GM12878 (cell line): ENCODE results near the gene STRA8.

Experiments
- GATAD2B ChIP-seq: fragments of 450-650 bp; conservative IDR thresholded peaks from 2 replicates; pipeline ENCODE4 v1.6.1; 2017; ENCODE audit warnings: low read depth, mild to moderate bottlenecking, moderate library complexity
- HDAC6 ChIP-seq: fragments of 200-600 bp; sonication (generic); IDR thresholded peaks from one replicate; pipeline ENCODE4 v1.8.0; 2017; ENCODE audit warnings: antibody characterized with exemption; ENCODE audit not compliant: unreplicated experiment
- POLR2A ChIP-seq: IDR thresholded peaks from 2 replicates; pipeline ENCODE4 v1.6.1; 2011; ENCODE audit warnings: low read depth, mild to moderate bottlenecking, low read length
- SMAD1 ChIP-seq: fragments of 450-650 bp; IDR thresholded peaks from 2 replicates; pipeline ENCODE4 v1.6.1; 2018; ENCODE audit warnings: mild to moderate bottlenecking, low read depth; ENCODE audit not compliant: partially characterized antibody
- ZNF274 ChIP-seq: IDR thresholded peaks from one replicate; pipeline ENCODE4 v1.8.0; 2011; ENCODE audit not compliant: insufficient read length, insufficient read depth

- TF ChIP-seq HDAC6 (no peak), POLR2A (no peak), ZNF274 (no peak), SMAD1 (no peak), GATAD2B (no peak)
These were observed 15.8 kb upstream of the STRA8 start for GRCh38 chr7:135217645-135218509.
